T-cell (primary cell): ENCODE data around the gene TIMP2. TPM values are rescaled to one million over a fixed set of nuclear protein-coding genes. Genes with fewer than 3 reads are reported as not detected.
A peak's percentile ranks its signal among the peaks of the same experiment; 100 is the strongest.

Source experiments
- ATAC-seq, 4 experiments: fragments of 200-7000 bp in 3 of 4; fragments of 150-1000 bp in 1 of 4; cut with Tn5 transposase; replicated peaks in 1 of 4; 1 replicate in 3 of 4; 2 replicates in 1 of 4; pipeline ENCODE4 v1.10.0; 2021; ENCODE audit warnings: moderate library complexity in 3 of 4, mild to moderate bottlenecking in 2 of 4, moderate number of reproducible peaks in 1 of 4
- CTCF ChIA-PET, 2 donors: fragments of 300-600 bp; sonication (Branson Sonifier 250); formaldehyde crosslinking; loops; one replicate each; lab custom pipeline; 2022; ENCODE audit warnings: antibody characterized with exemption in 2 of 2; lab: Charles Lee
- POLR2A ChIA-PET, 2 donors: fragments of 300-600 bp; sonication (Branson Sonifier 250); formaldehyde crosslinking; loops; one replicate each; lab custom pipeline; 2022; ENCODE audit warnings: antibody characterized with exemption in 2 of 2; lab: Charles Lee
- DNase-seq, 35 experiments: peaks; one replicate each; pipeline versions ENCODE4 v3.0.0 to v3.0.0-alpha.2; 2013 to 2023
- H3K27ac ChIP-seq: one replicate; pipeline ENCODE4 v1.5.1; 2013; ENCODE audit warnings: low read length
- H3K27me3 ChIP-seq, 2 experiments: replicated peaks in 1 of 2; 1 replicate in 1 of 2; 2 replicates in 1 of 2; pipeline versions ENCODE4 v1.6.1 to v1.7.0; 2013; ENCODE audit warnings: low read length in 1 of 2, mixed read lengths in 1 of 2; ENCODE audit not compliant: control insufficient read depth in 2 of 2, insufficient read depth in 2 of 2; ENCODE audit errors: extremely low read depth in 1 of 2
- H3K36me3 ChIP-seq, 2 donors: 1 replicate in 1 of 2; 2 replicates in 1 of 2; pipeline versions ENCODE4 v1.6.1 to v1.7.0; 2013; ENCODE audit warnings: low read length in 1 of 2; ENCODE audit not compliant: control insufficient read depth in 2 of 2, insufficient read depth in 1 of 2; ENCODE audit errors: extremely low read depth in 1 of 2
- H3K4me1 ChIP-seq, 2 experiments: 1 replicate in 1 of 2; 2 replicates in 1 of 2; pipeline versions ENCODE4 v1.6.1 to v1.7.0; 2013; ENCODE audit warnings: low read length in 2 of 2, mixed read lengths in 1 of 2; ENCODE audit not compliant: insufficient read depth in 2 of 2, control insufficient read depth in 1 of 2; ENCODE audit errors: extremely low read depth in 1 of 2
- H3K4me3 ChIP-seq, 2 donors: 1 replicate in 1 of 2; 2 replicates in 1 of 2; pipeline versions ENCODE4 v1.5.1 to v1.7.0; 2013; ENCODE audit warnings: mild to moderate bottlenecking in 2 of 2, low read length in 1 of 2, moderate library complexity in 1 of 2; ENCODE audit not compliant: control insufficient read depth in 1 of 2; ENCODE audit errors: extremely low read depth in 1 of 2
- H3K9me3 ChIP-seq: 2 replicates; pipeline ENCODE4 v1.7.0; 2013
- H3K27ac Mint-ChIP-seq, 2 donors: one replicate each; pipeline ENCODE4 v1.8.0; 2020 to 2021; ENCODE audit warnings: mild to moderate bottlenecking in 2 of 2, mixed read lengths in 2 of 2
- H3K27me3 Mint-ChIP-seq, 2 donors: one replicate each; pipeline ENCODE4 v1.8.0; 2021 to 2022; ENCODE audit warnings: mixed read lengths in 2 of 2
- H3K36me3 Mint-ChIP-seq: one replicate; pipeline ENCODE4 v1.8.0; 2021; ENCODE audit warnings: mixed read lengths
- H3K4me1 Mint-ChIP-seq, 3 donors: one replicate each; pipeline ENCODE4 v1.8.0; 2020 to 2022; ENCODE audit warnings: mixed read lengths in 3 of 3, mild to moderate bottlenecking in 1 of 3
- H3K4me3 Mint-ChIP-seq, 3 donors: one replicate each; pipeline ENCODE4 v1.8.0; 2020 to 2022; ENCODE audit warnings: mild to moderate bottlenecking in 3 of 3, mixed read lengths in 3 of 3, moderate library complexity in 3 of 3
- H3K9me3 Mint-ChIP-seq, 3 donors: one replicate each; pipeline ENCODE4 v1.8.0; 2020 to 2022; ENCODE audit warnings: mixed read lengths in 3 of 3
- WGBS: methylation state at CpG from one replicate; pipeline ENCODE4 v1.1.5; 2013; ENCODE audit warnings: missing lambda C conversion rate; ENCODE audit not compliant: insufficient coverage; 5-methylcytosine and 5-hydroxymethylcytosine counted together
- total RNA-seq, 35 experiments: library from RNA in 6 of 35; stranded (reverse) in 6 of 35; fragments of 120-200 nt in 1 of 35; gene quantifications; one replicate each; pipeline versions ENCODE4 v1.2.1 to v1.2.4 and lab custom pipeline; 2013 to 2026

The TIMP2 gene
- total RNA-seq, 5 donors from 2014 or later (not counting 1 experiment from before 2014, with no cell fraction given): 5.1 to 6.7 (median 6.5) TPM

GRCh38 chr17:78815696-78816095, 109.5 kb downstream of the TIMP2 start:
- H3K9me3 Mint-ChIP-seq: no peaks in the 10 kb centered on the region
- no peak overlapping the region for H3K4me3 Mint-ChIP-seq
- POLR2A ChIA-PET: no interaction called here
- ATAC-seq (no peak), DNase-seq (no peak)
- H3K4me1 Mint-ChIP-seq: peaks cover 33 to 55% (median 54%) of the 10 kb centered on the region in 3 donors
- Histone ChIP-seq H3K27me3 (no peaks in the 10 kb centered on the region), H3K4me1 (peaks cover 38 to 59% of the 10 kb centered on the region in 2 experiments), H3K27ac (peak overlapping the region; percentile 90), H3K36me3 (peaks cover 18 to 89% of the 10 kb centered on the region in 2 donors), H3K4me3 (no peak overlapping the region), H3K9me3 (no peaks in the 10 kb centered on the region)
- peaks cover 58% of the 10 kb centered on the region for H3K36me3 Mint-ChIP-seq
- CTCF ChIA-PET: interaction anchor here in 1 of 2 donors (0.6 kb wide), 1 partner anchor 11 kb away, joined by 13 read pairs; no protein-coding TSS in a partner anchor
- H3K27ac Mint-ChIP-seq: peak overlapping the region; percentile 52 to 55
- no peaks in the 10 kb centered on the region for H3K27me3 Mint-ChIP-seq
- WGBS: 86% methylated on average over 7 of the region's 7 CpGs

- Histone ChIP-seq H3K36me3 (peaks cover 18 to 93% of the 10 kb centered on the region in 2 donors), H3K27ac (no peak overlapping the region), H3K27me3 (no peaks in the 10 kb centered on the region), H3K9me3 (no peaks in the 10 kb centered on the region), H3K4me3 (no peak overlapping the region), H3K4me1 (peaks cover 13 to 32% of the 10 kb centered on the region in 2 experiments)
- peak in 2 of 35 experiments; percentile 30 to 66 for DNase-seq
- CTCF ChIA-PET: no interaction called here
- no peak overlapping the region for H3K4me3 Mint-ChIP-seq
- WGBS: 100% methylated on average over 5 of the region's 8 CpGs
- H3K36me3 Mint-ChIP-seq: peaks cover 59% of the 10 kb centered on the region
- H3K27ac Mint-ChIP-seq: peak overlapping the region; percentile 11 to 48
- H3K27me3 Mint-ChIP-seq: no peaks in the 10 kb centered on the region
- POLR2A ChIA-PET: no interaction called here
- H3K4me1 Mint-ChIP-seq: peaks cover 13 to 32% (median 31%) of the 10 kb centered on the region in 3 donors
- ATAC-seq: no peak
- H3K9me3 Mint-ChIP-seq: no peaks in the 10 kb centered on the region
Observed at GRCh38 chr17:78812855-78813254, 112.3 kb downstream of the TIMP2 start.

DNA sequence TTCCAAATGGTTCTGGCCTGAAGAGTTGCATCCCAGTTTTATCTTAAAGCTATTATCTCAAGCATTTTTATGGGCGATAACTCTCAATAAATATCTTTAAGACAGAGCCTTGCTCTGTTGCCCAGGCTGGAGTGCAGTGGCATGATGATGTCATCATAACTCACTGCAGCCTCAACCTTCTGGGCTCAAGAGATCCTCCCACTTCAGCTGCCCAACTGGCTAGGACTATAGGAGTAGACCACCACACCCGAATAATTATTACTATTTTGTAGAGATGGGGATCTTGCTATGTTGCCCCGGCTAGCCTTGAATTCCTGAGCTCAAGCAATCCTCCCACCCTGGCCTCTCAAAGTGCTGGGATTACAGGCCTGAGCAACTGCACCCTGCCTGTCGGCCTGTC, 117.0 kb downstream of the TIMP2 start:
- H3K36me3 ChIP-seq: peaks cover 24 to 88% of the 10 kb centered on the region in 2 donors
- no peak for ATAC-seq
- peak overlapping the region; percentile 15 for H3K27ac ChIP-seq
- WGBS: no CpG with 5 or more reads among the region's 4 CpGs
- H3K27me3 Mint-ChIP-seq: no peaks in the 10 kb centered on the region
- POLR2A ChIA-PET: interaction anchor here (0.5 to 0.9 kb wide), 4 partner anchors 23 to 1931 kb away, joined by 3 to 6 read pairs (median 4); no protein-coding TSS in a partner anchor
- no peak overlapping the region for H3K4me3 ChIP-seq
- no peak for DNase-seq
- CTCF ChIA-PET: no interaction called here
- no peaks in the 10 kb centered on the region for H3K9me3 Mint-ChIP-seq
- H3K27ac Mint-ChIP-seq: peak overlapping the region; percentile 49 to 98
- H3K4me1 ChIP-seq: peaks cover 13 to 43% of the 10 kb centered on the region in 2 experiments
- H3K27me3 ChIP-seq: no peaks in the 10 kb centered on the region
- H3K4me3 Mint-ChIP-seq: no peak overlapping the region
- H3K9me3 ChIP-seq: no peaks in the 10 kb centered on the region
- H3K36me3 Mint-ChIP-seq: peaks cover 67% of the 10 kb centered on the region
- peaks cover 31 to 53% (median 41%) of the 10 kb centered on the region in 3 donors for H3K4me1 Mint-ChIP-seq

DNA sequence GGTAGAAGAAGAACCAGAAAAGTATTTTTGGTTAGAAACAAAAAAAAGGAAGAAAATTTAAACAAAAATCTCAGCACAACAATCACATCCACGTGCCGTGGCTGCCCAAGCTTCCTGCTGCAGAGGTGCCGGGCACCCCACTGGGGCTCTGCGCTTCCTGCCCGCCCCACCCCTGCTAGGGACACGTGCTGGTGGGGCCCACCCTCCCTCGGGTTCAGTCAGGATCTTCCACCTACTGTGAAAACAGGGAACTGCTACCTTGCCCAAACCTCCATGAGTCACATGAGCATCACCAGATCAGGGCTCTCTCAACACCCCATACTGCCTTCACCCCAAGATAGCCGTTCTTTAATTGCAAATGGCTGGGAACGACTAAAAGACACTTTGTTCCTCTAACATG, 118.7 kb downstream of the TIMP2 start:
- Histone ChIP-seq H3K36me3 (peaks cover 11 to 87% of the 10 kb centered on the region in 2 donors), H3K4me1 (peaks cover 15 to 48% of the 10 kb centered on the region in 2 experiments), H3K27me3 (no peaks in the 10 kb centered on the region), H3K27ac (peak overlapping the region; percentile 70), H3K4me3 (no peak overlapping the region), H3K9me3 (no peaks in the 10 kb centered on the region)
- H3K9me3 Mint-ChIP-seq: no peaks in the 10 kb centered on the region
- peak; percentile 40 to 76 (median 45) for ATAC-seq
- H3K4me1 Mint-ChIP-seq: peaks cover 38 to 59% (median 50%) of the 10 kb centered on the region in 3 donors
- 30% methylated on average over 8 of the region's 9 CpGs for WGBS
- peak in 21 of 35 experiments; percentile 36 to 86 (median 68) for DNase-seq
- H3K27me3 Mint-ChIP-seq: no peaks in the 10 kb centered on the region
- POLR2A ChIA-PET: no interaction called here
- peak overlapping the region; percentile 87 to 98 for H3K27ac Mint-ChIP-seq
- H3K36me3 Mint-ChIP-seq: peaks cover 71% of the 10 kb centered on the region
- CTCF ChIA-PET: no interaction called here
- peak overlapping the region in 2 of 3 donors; percentile 35 to 57 for H3K4me3 Mint-ChIP-seq

GRCh38 chr17:78805301-78805700, 119.9 kb downstream of the TIMP2 start:
- peak; percentile 22 to 77 (median 72) for ATAC-seq
- 24% methylated on average over 11 of the region's 14 CpGs for WGBS
- CTCF ChIA-PET: interaction anchor here in 1 of 2 donors (0.5 to 1.9 kb wide), 2 partner anchors 20 to 98 kb away, joined by 3 to 6 read pairs; no protein-coding TSS in a partner anchor
- Mint-ChIP-seq H3K36me3 (peaks cover 67% of the 10 kb centered on the region), H3K27me3 (no peaks in the 10 kb centered on the region), H3K9me3 (no peaks in the 10 kb centered on the region), H3K4me1 (peaks cover 47 to 63% (median 55%) of the 10 kb centered on the region in 3 donors), H3K27ac (peak overlapping the region; percentile 92 to 98), H3K4me3 (peak overlapping the region; percentile 39 to 58 (median 57))
- peaks cover 14 to 84% of the 10 kb centered on the region in 2 donors for H3K36me3 ChIP-seq
- no peak overlapping the region for H3K4me3 ChIP-seq
- peaks cover 15 to 50% of the 10 kb centered on the region in 2 experiments for H3K4me1 ChIP-seq
- POLR2A ChIA-PET: interaction anchor here in 1 of 2 donors (0.7 to 1.2 kb wide), 2 partner anchors 16 to 446 kb away, joined by 3 to 7 read pairs; no protein-coding TSS in a partner anchor
- H3K9me3 ChIP-seq: no peaks in the 10 kb centered on the region
- no peaks in the 10 kb centered on the region for H3K27me3 ChIP-seq
- DNase-seq: peak in 33 of 35 experiments; percentile 26 to 77 (median 47)
- peak overlapping the region; percentile 70 for H3K27ac ChIP-seq

DNA sequence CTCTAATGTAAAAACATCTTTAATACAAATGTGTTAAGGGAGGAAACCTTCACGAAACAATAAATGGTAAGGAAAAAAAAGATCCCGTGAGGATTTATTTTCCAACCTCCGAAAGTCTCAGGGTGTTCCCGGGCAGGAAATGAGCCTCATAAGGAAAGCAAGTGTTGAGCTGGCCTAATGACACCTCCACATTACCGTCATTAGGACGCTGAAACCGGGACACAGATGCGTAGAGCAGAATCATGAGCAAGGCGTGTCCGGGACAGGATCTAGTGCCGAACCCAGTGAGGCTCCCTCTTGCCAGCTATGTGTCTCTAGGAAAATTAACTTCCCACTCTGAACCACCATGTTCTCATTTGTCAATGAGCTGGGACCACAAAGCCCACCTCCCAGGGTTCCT, 120.4 kb downstream of the TIMP2 start:
- no peaks in the 10 kb centered on the region for H3K9me3 ChIP-seq
- peaks cover 14 to 79% of the 10 kb centered on the region in 2 donors for H3K36me3 ChIP-seq
- Mint-ChIP-seq H3K27me3 (no peaks in the 10 kb centered on the region), H3K27ac (peak overlapping the region; percentile 92 to 98), H3K9me3 (no peaks in the 10 kb centered on the region), H3K4me3 (peak overlapping the region; percentile 39 to 58 (median 57)), H3K36me3 (peaks cover 68% of the 10 kb centered on the region), H3K4me1 (peaks cover 52 to 68% (median 60%) of the 10 kb centered on the region in 3 donors)
- 46% methylated on average over 9 of the region's 11 CpGs for WGBS
- DNase-seq: peak in 1 of 35 experiments; percentile 53
- peak overlapping the region; percentile 70 for H3K27ac ChIP-seq
- H3K4me1 ChIP-seq: peaks cover 15 to 56% of the 10 kb centered on the region in 2 experiments
- ChIA-PET CTCF (interaction anchor here in 1 of 2 donors (0.7 to 1.9 kb wide), 4 partner anchors 11 to 387 kb away, joined by 3 to 13 read pairs (median 6); no protein-coding TSS in a partner anchor), POLR2A (interaction anchor here (0.6 to 1.2 kb wide), 6 partner anchors 9 to 445 kb away, joined by 3 to 18 read pairs (median 6); no protein-coding TSS in a partner anchor)
- H3K4me3 ChIP-seq: no peak overlapping the region
- ATAC-seq: no peak
- H3K27me3 ChIP-seq: no peaks in the 10 kb centered on the region
